ENCODE measurements around the gene ESYT2. TPM values are rescaled to one million over a fixed set of nuclear protein-coding genes. Genes with fewer than 3 reads are reported as not detected.

The ESYT2 gene
- total and polyA plus RNA-seq, 9 of the 15 experiments (the other 6 are each of a cell fraction or from before 2014, with no cell fraction given) = 5.8 to 86.9 (median 64.7) TPM

DNA sequence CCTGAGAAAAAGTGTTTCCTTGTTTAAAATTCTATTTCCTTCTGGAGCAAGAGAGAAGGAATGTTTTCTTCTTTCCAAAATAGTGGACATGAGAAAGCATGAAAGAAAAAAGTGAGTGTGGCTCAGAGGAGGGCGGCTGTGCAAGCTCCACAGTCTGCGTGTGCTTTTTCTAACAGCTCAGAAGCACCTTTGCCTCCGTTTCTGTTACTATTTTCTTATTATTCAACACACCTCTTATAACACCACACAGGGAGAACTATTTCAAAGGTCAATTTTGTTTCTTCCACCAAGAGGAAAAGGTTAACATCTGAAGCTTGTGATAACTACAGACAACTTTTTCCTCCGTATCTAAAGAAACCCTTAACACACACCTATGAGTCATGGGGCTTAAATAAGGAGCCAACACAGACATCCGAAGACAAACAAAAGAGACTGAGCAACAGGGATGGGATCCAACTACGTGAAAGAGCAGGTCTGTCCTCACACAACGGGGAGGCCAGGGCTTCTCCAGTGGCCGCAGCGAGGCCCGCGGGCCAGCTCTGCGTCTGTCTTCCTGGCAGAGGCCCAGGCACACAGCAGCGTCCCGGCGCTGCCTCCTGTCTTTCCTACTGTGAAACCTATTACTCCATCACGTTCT is 88.5 kb downstream of the ESYT2 start (continued):
- TF ChIP-seq, protein P1, sequence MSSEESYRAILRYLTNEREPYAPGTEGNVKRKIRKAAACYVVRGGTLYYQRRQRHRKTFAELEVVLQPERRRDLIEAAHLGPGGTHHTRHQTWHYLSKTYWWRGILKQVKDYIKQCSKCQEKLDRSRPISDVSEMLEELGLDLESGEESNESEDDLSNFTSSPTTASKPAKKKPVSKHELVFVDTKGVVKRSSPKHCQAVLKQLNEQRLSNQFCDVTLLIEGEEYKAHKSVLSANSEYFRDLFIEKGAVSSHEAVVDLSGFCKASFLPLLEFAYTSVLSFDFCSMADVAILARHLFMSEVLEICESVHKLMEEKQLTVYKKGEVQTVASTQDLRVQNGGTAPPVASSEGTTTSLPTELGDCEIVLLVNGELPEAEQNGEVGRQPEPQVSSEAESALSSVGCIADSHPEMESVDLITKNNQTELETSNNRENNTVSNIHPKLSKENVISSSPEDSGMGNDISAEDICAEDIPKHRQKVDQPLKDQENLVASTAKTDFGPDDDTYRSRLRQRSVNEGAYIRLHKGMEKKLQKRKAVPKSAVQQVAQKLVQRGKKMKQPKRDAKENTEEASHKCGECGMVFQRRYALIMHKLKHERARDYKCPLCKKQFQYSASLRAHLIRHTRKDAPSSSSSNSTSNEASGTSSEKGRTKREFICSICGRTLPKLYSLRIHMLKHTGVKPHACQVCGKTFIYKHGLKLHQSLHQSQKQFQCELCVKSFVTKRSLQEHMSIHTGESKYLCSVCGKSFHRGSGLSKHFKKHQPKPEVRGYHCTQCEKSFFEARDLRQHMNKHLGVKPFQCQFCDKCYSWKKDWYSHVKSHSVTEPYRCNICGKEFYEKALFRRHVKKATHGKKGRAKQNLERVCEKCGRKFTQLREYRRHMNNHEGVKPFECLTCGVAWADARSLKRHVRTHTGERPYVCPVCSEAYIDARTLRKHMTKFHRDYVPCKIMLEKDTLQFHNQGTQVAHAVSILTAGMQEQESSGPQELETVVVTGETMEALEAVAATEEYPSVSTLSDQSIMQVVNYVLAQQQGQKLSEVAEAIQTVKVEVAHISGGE (CRISPR knock-in tag; IDR thresholded peaks at IDR 0.05) = no peak
- TF ChIP-seq, protein P2, sequence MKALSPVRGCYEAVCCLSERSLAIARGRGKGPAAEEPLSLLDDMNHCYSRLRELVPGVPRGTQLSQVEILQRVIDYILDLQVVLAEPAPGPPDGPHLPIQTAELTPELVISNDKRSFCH (CRISPR knock-in tag; IDR thresholded peaks at IDR 0.05) = no peak
- TF ChIP-seq, protein P2 (tag; IDR thresholded peaks at IDR 0.05) = peak; percentile 87
- TF ChIP-seq, protein P3, sequence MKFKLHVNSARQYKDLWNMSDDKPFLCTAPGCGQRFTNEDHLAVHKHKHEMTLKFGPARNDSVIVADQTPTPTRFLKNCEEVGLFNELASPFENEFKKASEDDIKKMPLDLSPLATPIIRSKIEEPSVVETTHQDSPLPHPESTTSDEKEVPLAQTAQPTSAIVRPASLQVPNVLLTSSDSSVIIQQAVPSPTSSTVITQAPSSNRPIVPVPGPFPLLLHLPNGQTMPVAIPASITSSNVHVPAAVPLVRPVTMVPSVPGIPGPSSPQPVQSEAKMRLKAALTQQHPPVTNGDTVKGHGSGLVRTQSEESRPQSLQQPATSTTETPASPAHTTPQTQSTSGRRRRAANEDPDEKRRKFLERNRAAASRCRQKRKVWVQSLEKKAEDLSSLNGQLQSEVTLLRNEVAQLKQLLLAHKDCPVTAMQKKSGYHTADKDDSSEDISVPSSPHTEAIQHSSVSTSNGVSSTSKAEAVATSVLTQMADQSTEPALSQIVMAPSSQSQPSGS (CRISPR knock-in tag; IDR thresholded peaks at IDR 0.05) = no peak
- TF ChIP-seq TRIM28 (IDR thresholded peaks at IDR 0.05) (no peak), PHF21A (IDR thresholded peaks at IDR 0.05; ENCODE audit: borderline replicate concordance, low read depth) (no peak), CBFA2T3 (IDR thresholded peaks at IDR 0.05) (peak; percentile 97), HDAC2 (IDR thresholded peaks at IDR 0.05) (peak; percentile 56; the same call in 1 of the 2 replicates), ZNF778 (CRISPR knock-in tag; IDR thresholded peaks at IDR 0.05) (no peak), RBFOX2 (IDR thresholded peaks at IDR 0.05; ENCODE audit: low read depth, low read length) (peak; percentile 37; the same call in 1 of the 2 replicates), LEF1 (IDR thresholded peaks at IDR 0.05) (peak; percentile 77), SMARCE1 (IDR thresholded peaks at IDR 0.05) (peak; percentile 94), ETV5 (CRISPR knock-in tag; IDR thresholded peaks at IDR 0.05; ENCODE audit: low read depth) (no peak), ZNF644 (tag; IDR thresholded peaks at IDR 0.05; ENCODE audit: low read depth) (no peak), MAFK (IDR thresholded peaks at IDR 0.05; ENCODE audit: low read length) (no peak)
- TF ChIP-seq, protein P4, sequence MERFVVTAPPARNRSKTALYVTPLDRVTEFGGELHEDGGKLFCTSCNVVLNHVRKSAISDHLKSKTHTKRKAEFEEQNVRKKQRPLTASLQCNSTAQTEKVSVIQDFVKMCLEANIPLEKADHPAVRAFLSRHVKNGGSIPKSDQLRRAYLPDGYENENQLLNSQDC (CRISPR knock-in tag; IDR thresholded peaks at IDR 0.05) = no peak
- TF ChIP-seq, protein P5, sequence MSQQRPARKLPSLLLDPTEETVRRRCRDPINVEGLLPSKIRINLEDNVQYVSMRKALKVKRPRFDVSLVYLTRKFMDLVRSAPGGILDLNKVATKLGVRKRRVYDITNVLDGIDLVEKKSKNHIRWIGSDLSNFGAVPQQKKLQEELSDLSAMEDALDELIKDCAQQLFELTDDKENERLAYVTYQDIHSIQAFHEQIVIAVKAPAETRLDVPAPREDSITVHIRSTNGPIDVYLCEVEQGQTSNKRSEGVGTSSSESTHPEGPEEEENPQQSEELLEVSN (IDR thresholded peaks at IDR 0.05; ENCODE audit: borderline replicate concordance in 1 of 2, extremely low read depth in 1 of 2, insufficient read depth in 1 of 2, insufficient read length in 1 of 2, low read depth in 1 of 2, low read length in 1 of 2, poor library complexity in 1 of 2, severe bottlenecking in 1 of 2) = peak in 1 of 2 experiments; percentile 25
- TF ChIP-seq, protein P6, sequence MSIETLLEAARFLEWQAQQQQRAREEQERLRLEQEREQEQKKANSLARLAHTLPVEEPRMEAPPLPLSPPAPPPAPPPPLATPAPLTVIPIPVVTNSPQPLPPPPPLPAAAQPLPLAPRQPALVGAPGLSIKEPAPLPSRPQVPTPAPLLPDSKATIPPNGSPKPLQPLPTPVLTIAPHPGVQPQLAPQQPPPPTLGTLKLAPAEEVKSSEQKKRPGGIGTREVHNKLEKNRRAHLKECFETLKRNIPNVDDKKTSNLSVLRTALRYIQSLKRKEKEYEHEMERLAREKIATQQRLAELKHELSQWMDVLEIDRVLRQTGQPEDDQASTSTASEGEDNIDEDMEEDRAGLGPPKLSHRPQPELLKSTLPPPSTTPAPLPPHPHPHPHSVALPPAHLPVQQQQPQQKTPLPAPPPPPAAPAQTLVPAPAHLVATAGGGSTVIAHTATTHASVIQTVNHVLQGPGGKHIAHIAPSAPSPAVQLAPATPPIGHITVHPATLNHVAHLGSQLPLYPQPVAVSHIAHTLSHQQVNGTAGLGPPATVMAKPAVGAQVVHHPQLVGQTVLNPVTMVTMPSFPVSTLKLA (conservative IDR thresholded peaks at IDR 0.05) = peak in 1 of 2 experiments; percentile 51; a peak in 3 of 4 replicates

All from K562 (cell line).